NCI-H226 (cell line): ENCODE data around the gene CGREF1.
"Not testable (repeated sequence)": the region's sequence is repeated elsewhere in the genome, so short reads cannot be mapped to it uniquely, and the experiment has no call there.

Source experiments
- DNase-seq: peaks from one replicate; pipeline ENCODE4 v3.0.0-alpha.2; 2015

The CGREF1 gene

GRCh38 chr2:27137322-27137935 lies 18.5 kb upstream of the CGREF1 start:
- no peak for DNase-seq

DNA sequence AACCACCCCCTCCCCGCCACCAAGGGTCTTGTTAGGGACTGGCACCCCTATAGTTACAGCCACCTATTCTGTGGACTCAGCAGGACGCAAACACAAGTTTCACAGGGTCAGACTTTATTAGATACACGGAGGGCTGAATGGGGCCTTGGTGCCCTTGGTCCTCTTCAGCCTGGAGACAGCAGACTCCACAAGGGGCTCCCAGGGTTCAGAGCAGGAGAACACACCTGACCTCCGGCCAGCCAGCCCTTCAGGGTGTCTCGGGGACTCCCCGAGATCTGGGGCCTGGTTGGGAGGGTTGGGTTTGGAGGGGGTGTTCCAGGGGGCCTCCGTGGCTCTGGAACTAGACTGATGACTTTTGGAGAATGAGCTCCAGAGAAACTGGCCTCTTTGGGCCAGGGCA lies 17.8 kb upstream of the CGREF1 start:
- DNase-seq, result no peak

GRCh38 chr2:27135478-27135955 lies 16.6 kb upstream of the CGREF1 start:
- no peak for DNase-seq

DNA sequence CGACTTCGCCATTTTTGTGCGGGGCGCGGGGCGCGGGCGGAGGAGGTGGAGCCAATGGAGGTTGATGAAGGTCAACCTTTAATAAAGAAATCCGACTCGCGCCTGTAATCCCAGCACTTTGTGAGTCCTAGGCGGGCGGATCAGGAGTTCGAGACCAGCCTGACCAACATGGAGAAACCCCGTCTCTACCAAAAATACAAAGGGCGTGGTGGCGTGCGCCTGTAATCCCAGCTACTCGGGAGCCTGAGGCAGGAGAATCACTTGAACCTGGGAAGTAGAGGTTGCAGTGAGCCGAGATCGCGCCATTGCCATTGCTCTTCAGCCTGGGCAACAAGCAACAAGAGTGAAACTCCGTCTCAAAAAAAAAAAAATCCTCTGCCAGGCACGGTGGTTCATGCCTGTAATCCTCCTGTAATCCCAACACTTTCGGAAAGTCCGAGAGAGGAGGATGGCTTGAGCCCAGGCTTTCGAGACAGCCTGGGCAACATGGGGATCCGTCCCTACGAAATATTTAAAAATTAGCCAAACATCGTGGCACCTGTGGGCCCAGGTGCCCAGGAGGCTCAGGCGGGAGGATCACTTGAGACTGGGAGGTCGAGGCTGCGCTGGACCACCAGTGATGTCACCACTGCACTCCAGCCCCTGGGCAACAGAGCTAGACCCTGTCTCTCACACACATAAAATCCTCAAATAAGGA lies 16.0 kb upstream of the CGREF1 start:
- no peak for DNase-seq

DNA sequence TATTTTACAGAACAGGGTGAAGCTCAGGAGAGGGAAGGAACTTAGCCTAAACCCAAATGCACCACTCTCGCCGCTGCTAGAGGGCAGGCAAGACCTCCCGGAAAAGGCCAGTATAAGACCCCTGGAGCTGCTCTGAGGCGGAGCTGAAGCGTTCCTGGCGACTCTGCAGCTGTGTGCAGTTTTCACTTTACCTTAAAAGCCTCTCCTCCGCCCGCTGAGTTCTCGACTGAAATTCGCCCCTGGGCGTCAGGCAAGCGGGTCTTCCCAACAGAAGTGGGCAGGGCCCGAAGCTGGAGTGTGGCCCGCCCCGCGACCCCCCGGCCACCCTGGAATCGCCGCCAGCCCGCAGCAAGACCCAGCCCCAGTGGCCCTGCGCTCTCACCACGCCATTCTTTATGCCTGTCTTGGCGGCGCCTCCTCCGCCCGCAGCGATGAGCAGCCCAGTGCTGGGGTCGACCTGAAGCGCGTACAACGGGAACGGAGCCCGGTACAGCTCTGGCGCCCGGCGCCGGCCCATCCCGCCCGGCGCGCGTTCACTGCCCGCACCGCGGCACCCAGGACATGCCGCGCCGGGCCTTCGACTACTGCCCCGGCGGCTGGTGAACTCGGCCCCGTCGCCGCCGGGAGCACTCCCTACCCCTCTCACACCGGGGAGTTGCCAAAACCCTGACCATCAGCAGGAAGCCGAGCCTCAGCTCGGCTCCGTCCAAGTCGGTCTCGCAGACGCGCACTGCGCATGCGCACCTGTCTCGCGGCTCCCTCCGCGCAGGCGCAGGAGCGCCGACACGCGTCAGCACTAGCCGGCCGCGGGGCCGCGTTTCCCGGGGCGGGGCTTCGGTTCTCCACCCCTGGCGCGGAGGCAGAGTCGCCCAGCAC lies 15.2 kb upstream of the CGREF1 start, which contains the start of gene PREB:
Gene PREB (minus strand): TSS at position 732 of the 876 bp plus-strand sequence. CDS start 215 bp downstream, at position 517.
- DNase-seq, result peak; percentile 90

DNA sequence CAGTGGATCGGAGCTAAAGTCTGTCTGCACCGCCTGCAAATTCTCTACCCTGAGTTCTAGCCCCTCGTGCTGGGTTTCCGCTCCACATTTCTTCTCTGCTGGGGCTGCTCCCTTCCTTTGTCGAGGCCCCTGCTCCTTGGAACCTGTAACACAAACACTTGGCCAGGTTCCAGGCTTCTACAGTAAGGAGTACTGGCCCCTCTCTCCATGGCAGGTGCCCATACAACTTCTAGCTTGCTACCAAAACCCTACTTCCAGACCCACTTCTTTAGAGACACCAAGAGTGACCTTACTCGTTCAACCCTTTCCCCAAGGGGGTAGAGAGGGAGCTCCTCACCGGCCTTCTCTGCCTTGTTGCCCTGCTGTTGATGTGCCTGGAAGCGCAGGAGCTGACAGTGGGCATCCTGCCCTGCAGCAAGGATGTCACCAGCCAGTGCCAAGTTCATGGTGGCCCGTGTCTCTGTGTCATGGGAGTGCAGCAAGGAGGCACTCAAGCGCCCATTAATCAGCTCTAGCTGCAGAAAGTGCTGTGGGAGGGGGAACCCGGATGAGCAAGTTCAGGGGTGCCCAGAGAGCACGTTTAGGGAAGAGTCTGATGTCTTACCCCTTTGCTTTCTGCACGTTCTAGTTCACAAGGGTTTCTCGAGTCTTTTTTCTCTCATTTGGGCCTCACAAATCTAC lies 14.4 kb upstream of the CGREF1 start:
- no peak for DNase-seq

- DNase-seq, result no peak
Observed at GRCh38 chr2:27131429-27131828, 12.5 kb upstream of the CGREF1 start.

DNA sequence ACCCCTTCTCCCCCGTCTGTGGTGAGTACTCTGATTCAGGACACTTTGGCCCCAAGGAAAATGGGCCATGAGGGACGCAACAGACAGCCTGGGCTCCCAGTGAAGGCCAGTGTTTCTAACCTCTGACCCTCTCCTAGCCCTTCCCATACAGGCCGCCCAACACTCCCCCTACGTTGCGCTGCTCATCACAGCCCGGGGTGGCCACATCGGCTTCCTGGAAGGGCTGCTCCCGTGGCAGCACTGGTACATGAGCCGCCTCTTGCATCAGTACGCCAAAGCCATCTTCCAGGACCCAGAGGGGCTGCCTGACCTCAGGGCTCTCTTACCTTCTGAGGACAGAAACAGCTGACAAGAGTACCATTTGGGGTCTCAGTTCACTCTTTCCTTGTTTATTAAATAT lies 11.5 kb upstream of the CGREF1 start:
- no peak for DNase-seq

GRCh38 chr2:27128668-27129571 lies 10.0 kb upstream of the CGREF1 start:
- DNase-seq, result no peak

DNA sequence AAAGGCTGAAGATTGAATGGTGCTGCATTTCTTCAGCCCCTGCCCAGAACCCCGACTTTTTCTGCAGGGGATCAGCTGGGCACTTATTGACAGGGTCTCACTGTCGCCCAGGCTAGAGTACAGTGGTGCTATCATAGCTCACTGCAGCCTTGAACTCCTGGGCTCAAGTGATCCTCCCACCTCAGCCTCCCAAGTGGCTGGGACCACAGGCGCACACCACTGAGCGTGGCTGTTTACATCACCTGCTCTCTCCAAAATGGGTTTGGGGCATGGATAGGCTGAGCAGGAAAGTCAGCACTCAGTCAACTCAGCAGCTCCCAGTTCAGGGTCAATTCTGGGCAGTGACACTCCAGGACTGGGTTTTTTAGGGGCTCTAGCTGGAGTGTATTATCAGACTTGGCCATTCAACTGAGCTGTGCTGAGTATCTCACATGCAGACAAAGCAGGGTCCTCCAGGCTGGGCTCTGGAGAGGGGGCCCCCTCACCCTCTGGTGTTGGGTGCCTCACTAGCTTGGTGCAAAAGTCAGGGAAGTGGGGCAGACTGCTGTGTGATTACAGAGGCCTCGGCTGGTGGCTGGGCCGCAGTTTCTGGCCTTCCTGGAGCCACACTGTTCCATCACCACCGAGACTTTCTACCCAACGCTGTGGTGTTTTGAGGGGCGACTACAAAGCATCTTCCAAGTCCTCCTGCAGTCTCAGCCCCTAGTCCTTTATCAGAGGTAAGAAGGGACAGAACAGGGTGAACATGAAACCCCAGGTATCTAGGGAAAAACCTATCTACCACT lies 9.1 kb upstream of the CGREF1 start:
- no peak for DNase-seq

DNA sequence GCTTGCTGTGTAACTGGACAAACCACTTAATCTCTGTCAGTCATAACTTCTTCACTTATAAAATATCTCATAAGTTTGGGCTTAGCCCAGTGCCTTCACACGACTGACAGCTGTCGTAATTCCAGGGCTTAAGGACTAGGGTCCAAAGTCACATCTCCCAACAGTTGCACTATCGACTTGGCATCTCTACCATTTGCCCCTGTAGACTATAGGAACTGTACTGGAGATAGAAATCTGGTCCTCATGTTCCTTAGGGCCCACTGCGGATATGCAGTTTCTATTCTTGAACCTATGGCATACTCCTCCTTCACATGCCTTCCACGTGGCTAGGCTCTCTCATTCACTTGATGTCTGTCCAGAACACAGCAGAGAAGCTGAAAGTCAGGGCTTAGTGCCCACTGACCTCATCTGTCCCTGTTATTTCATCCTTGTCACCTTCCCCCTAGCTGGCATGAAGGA lies 7.4 kb upstream of the CGREF1 start:
- no peak for DNase-seq

DNA sequence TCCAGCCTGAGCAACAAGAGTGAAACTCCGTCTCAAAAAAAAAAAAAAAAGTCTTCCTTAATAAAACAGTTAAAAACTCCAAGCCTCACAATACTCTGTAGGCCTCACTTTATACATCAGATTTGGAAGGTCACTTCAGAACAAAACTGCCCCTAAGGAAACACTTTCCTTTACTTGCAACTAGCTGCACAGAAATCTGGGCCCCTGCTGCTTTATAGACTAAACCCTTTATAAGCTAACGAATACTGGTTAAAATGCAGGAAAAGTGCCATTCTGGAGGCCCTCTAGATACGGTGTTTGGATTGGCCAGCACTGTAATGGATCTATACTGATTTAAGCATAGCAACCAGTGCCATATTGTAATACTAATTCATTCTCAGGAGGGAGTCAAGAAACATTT lies 6.2 kb upstream of the CGREF1 start:
- no peak for DNase-seq

DNA sequence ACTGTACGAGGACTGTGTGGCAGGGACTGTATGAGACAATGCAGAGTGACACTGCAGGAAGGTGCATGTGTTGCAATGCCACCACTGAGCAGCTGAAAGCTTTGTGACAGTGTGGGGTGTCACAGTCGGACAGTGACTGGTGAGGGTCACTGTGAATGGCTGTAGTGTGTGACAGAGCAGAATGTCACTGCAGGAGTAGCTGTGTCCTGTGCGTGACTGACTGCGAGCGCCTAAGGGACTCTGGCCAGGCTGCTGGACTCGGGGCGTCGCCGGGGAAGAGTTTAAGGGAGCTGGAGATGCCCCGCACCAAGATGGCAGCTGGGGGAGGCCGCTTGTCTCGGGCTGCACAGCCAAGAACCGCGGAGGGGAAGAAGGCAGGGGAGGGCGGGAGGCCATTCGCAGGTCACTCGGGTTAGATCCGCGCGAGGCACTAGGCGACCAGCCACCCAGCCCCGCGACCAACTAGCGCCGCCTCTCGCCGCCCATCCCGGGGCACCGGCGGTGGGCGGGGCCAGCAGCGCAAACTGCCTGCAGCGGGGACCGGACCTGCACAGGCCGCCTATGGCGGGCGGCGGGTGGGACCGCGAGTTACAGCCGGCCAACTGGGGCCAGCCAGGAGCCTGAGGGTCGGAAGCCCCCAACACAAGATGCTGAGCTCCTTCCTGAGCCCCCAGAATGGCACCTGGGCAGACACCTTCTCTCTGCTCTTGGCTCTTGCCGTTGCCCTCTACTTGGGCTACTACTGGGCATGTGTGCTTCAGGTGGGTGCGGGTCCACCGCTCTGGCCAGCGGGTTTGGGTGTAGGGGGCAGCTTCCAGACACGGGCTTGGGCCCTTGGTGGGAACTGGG lies 4.6 kb upstream of the CGREF1 start, which contains the start of gene ABHD1:
Gene ABHD1 (plus strand): TSS at position 514 of the 849 bp plus-strand sequence. CDS start 134 bp downstream, at position 648.
- DNase-seq, result no peak

- DNase-seq, result no peak
Observed at GRCh38 chr2:27122791-27123190, 3.9 kb upstream of the CGREF1 start.

DNA sequence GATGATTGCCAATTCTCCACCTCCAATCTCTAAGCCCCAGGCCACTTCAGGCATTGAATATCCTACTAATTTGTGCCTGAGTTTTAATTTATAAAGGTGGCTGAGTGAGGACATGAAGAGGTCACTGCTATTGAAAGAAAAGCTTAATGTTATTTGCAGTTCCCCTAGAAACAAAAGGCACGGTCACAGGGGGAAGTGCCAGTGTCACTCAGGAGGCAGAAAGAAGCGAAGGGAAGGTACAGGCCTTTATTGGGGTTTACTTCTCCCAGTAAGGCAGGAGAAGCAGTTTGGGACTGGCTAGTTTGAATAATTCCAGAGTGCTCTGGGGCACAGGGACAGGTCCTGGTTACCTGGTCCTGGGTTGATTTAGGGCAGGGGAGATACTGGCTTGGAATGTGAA lies 3.0 kb upstream of the CGREF1 start:
- no peak for DNase-seq

GRCh38 chr2:27119330-27119670 lies 372 bp upstream of the CGREF1 start:
- DNase-seq, result not testable (repeated sequence)

- no peak for DNase-seq
Observed at GRCh38 chr2:27117995-27118524, 868 bp downstream of the CGREF1 start.

DNA sequence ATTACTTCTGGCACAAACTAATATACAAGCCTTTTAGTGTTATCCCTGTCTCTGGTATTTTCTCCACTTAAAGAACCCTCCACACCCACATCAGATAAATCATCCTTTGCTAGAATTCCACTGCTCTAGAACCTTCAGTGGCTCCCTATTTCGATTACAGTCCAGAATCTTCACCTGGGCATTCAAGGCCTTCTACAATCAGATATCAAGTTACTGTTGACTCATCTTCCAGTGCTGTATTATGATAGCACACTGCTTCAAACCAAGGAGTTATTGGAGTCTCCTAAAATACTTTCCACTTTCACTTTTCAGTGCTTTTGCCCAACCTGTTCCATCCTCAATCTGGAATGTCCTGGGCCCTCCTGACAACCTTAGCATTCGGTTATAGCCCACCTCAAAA lies 3.4 kb downstream of the CGREF1 start:
- DNase-seq, result peak; percentile 6

- not testable (repeated sequence) for DNase-seq
Observed at GRCh38 chr2:27111392-27112078, 7.4 kb downstream of the CGREF1 start.
